HG02981 (cell line): Measurements from ENCODE around the gene RNF19B.
"Not testable (repeated sequence)": the region's sequence is repeated elsewhere in the genome, so short reads cannot be mapped to it uniquely, and the experiment has no call there.

ENCODE experiments used
- ATAC-seq: cut with Tn5 transposase; IDR thresholded peaks from one replicate; pipeline ENCODE4 v1.9.1; 2021; ENCODE audit warnings: mild to moderate bottlenecking, moderate library complexity; ENCODE audit not compliant: unreplicated experiment

Gene RNF19B

GRCh38 chr1:32993324-32993636 lies 28.7 kb upstream of the RNF19B start:
- ATAC-seq, result not testable (repeated sequence)

- ATAC-seq, result peak; percentile 82
These were observed 28.1 kb upstream of the RNF19B start for GRCh38 chr1:32992489-32993323.

- ATAC-seq, result no peak
These were observed 27.3 kb upstream of the RNF19B start for GRCh38 chr1:32991819-32992488.

GRCh38 chr1:32991386-32991785 lies 26.8 kb upstream of the RNF19B start:
- ATAC-seq, result no peak

GRCh38 chr1:32990887-32991286 lies 26.3 kb upstream of the RNF19B start:
- ATAC-seq, result no peak

- no peak for ATAC-seq
These were observed 24.8 kb upstream of the RNF19B start for GRCh38 chr1:32989160-32990050.

GRCh38 chr1:32988665-32989064 lies 24.1 kb upstream of the RNF19B start:
- no peak for ATAC-seq

- no peak for ATAC-seq
These were observed 20.6 kb upstream of the RNF19B start for GRCh38 chr1:32985226-32985625.

- ATAC-seq, result no peak
These were observed 20.0 kb upstream of the RNF19B start for GRCh38 chr1:32984455-32985171.

GRCh38 chr1:32984090-32984454 lies 19.5 kb upstream of the RNF19B start:
- no peak for ATAC-seq

GRCh38 chr1:32983020-32983419 lies 18.4 kb upstream of the RNF19B start:
- no peak for ATAC-seq

GRCh38 chr1:32981003-32981901 lies 16.6 kb upstream of the RNF19B start:
- peak; percentile 93 for ATAC-seq

GRCh38 chr1:32980080-32980479 lies 15.5 kb upstream of the RNF19B start:
- no peak for ATAC-seq

GRCh38 chr1:32978854-32979253 lies 14.2 kb upstream of the RNF19B start:
- no peak for ATAC-seq

- no peak for ATAC-seq
These were observed 13.0 kb upstream of the RNF19B start for GRCh38 chr1:32977546-32978087.

GRCh38 chr1:32975055-32975454 lies 10.4 kb upstream of the RNF19B start:
- not testable (repeated sequence) for ATAC-seq

GRCh38 chr1:32973458-32973857 lies 8.8 kb upstream of the RNF19B start:
- ATAC-seq, result not testable (repeated sequence)

- no peak for ATAC-seq
These were observed 8.3 kb upstream of the RNF19B start for GRCh38 chr1:32972814-32973428.

- no peak for ATAC-seq
These were observed 7.0 kb upstream of the RNF19B start for GRCh38 chr1:32971576-32971975.
